Liver (tissue), 3 donors: ENCODE results near the gene SMYD3.

Experiments used
- CTCF ChIP-seq: fragments of 150-350 bp; IDR thresholded peaks from 2 replicates; pipeline ENCODE4 v1.5.1; 2017; ENCODE audit warnings: improper control_type of control experiment, low read depth, low read length; ENCODE audit not compliant: missing input control
- FOXA2 ChIP-seq: IDR thresholded peaks from 2 replicates; pipeline ENCODE4 v1.6.1; 2016; ENCODE audit warnings: antibody characterized with exemption
- HNF4G ChIP-seq: IDR thresholded peaks from 2 replicates; pipeline ENCODE4 v1.6.1; 2016; ENCODE audit warnings: antibody characterized with exemption
- MAX ChIP-seq: IDR thresholded peaks from 2 replicates; pipeline ENCODE4 v1.6.1; 2016; ENCODE audit warnings: antibody characterized with exemption
- REST ChIP-seq: IDR thresholded peaks from 2 replicates; pipeline ENCODE4 v1.6.1; 2016; ENCODE audit warnings: antibody characterized with exemption, mild to moderate bottlenecking
- SP1 ChIP-seq: IDR thresholded peaks from 2 replicates; pipeline ENCODE4 v1.6.1; 2018; ENCODE audit warnings: antibody characterized with exemption, mild to moderate bottlenecking
- ZBTB33 ChIP-seq: IDR thresholded peaks from 2 replicates; pipeline ENCODE4 v1.6.1; 2016; ENCODE audit warnings: antibody characterized with exemption
- donor health status: healthy.
- donor health status: healthy.

- TF ChIP-seq ZBTB33, result no peak
- no peak for TF ChIP-seq MAX
- TF ChIP-seq FOXA2, result no peak
- TF ChIP-seq CTCF, result no peak
- no peak for TF ChIP-seq REST
- TF ChIP-seq HNF4G, result no peak
- no peak for TF ChIP-seq SP1
These were observed 758.0 kb downstream of the SMYD3 start for GRCh38 chr1:245749053-245749452.
